Endothelial cell (in vitro differentiated cells): ENCODE results near the gene ALG1. TPM values are rescaled to one million over a fixed set of nuclear protein-coding genes. Genes with fewer than 3 reads are reported as not detected.

Experiments
- DNase-seq: peaks from one replicate; pipeline ENCODE4 v3.0.0; 2021; ENCODE audit warnings: low spot score
- H3K27ac Mint-ChIP-seq: one replicate; pipeline ENCODE4 v1.8.0; 2021; ENCODE audit warnings: mixed read lengths, inconsistent platforms; ENCODE audit not compliant: unreplicated experiment
- H3K27me3 Mint-ChIP-seq: one replicate; pipeline ENCODE4 v1.8.0; 2021; ENCODE audit warnings: mild to moderate bottlenecking, moderate library complexity, mixed read lengths, inconsistent platforms; ENCODE audit not compliant: unreplicated experiment
- H3K36me3 Mint-ChIP-seq: one replicate; pipeline ENCODE4 v1.8.0; 2021; ENCODE audit warnings: mild to moderate bottlenecking, low read depth, mixed read lengths, inconsistent platforms; ENCODE audit not compliant: unreplicated experiment
- H3K4me1 Mint-ChIP-seq: one replicate; pipeline ENCODE4 v1.8.0; 2021; ENCODE audit warnings: mild to moderate bottlenecking, mixed read lengths, inconsistent platforms; ENCODE audit not compliant: unreplicated experiment
- H3K4me3 Mint-ChIP-seq: one replicate; pipeline ENCODE4 v1.8.0; 2021; ENCODE audit warnings: mild to moderate bottlenecking, mixed read lengths, inconsistent platforms; ENCODE audit not compliant: unreplicated experiment
- H3K9me3 Mint-ChIP-seq: one replicate; pipeline ENCODE4 v1.8.0; 2021; ENCODE audit warnings: mixed read lengths, inconsistent platforms; ENCODE audit not compliant: unreplicated experiment
- long read RNA-seq: library from polyadenylated mRNA; unstranded; transcript quantifications from one replicate; pipeline ENCODE4 v2.0.0, GENCODE V29; 2020; ENCODE audit not compliant: unreplicated experiment
- total RNA-seq: library from RNA; stranded (reverse); fragmentation: NEBNext Ultra II Directional; extraction: Animal tissue kit (Norgen Biotek cat#: 25700); gene quantifications from one replicate; pipeline ENCODE4 v1.2.1, GENCODE V29; 2021; ENCODE audit not compliant: unreplicated experiment
- TF ChIP-seq, protein P1 (sequence below): fragments of 200-600 bp; sonication (generic); IDR thresholded peaks from one replicate; pipeline ENCODE4 v1.5.0; 2021; ENCODE audit warnings: antibody characterized with exemption; ENCODE audit not compliant: unreplicated experiment

Gene ALG1
- 21.0 TPM for total RNA-seq
- long read RNA-seq, transcript ALG1-201 (13 exons, 2,132 nt) = major isoform, 34 of 40 reads
- long read RNA-seq, partial matches to known transcripts = 0 of 40 reads
- long read RNA-seq, other reads (novel, unspliced or antisense) = 4 of 40 reads

DNA sequence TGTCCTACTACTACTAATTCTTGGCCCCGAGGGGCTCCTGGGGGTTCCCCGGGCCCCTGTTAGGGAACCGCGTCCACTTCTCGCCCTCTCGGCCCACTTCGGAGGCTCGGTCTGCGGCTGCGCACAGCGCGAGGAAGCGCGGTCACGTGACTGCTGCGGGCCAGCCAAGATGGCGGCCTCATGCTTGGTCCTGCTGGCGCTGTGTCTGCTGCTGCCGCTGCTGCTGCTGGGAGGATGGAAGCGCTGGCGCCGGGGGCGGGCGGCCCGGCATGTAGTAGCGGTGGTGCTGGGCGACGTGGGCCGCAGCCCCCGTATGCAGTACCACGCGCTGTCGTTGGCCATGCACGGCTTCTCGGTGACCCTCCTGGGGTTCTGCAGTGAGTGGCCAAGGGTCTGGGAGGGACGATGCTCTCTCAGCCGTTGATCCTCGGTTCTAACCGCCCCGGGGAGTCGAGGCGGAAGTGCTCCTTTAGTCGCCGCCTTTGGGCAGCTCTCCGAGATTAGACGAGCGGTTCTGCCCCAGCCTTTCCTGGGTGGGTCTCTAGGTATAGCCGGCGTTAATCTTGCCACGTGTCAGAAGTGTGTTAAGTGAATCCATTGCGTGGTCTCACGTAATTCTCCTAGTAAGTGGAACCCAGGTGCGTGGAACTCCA lies at the start of gene ALG1:
Gene ALG1, plus strand, starts transcription at position 163 of the 653 bp plus-strand sequence. Its CDS starts 7 bp downstream, at position 170.
- peak; percentile 88 for DNase-seq
- peak within 1 kb of the TSS; percentile 96 for H3K4me3 Mint-ChIP-seq
- TF ChIP-seq, protein P1, sequence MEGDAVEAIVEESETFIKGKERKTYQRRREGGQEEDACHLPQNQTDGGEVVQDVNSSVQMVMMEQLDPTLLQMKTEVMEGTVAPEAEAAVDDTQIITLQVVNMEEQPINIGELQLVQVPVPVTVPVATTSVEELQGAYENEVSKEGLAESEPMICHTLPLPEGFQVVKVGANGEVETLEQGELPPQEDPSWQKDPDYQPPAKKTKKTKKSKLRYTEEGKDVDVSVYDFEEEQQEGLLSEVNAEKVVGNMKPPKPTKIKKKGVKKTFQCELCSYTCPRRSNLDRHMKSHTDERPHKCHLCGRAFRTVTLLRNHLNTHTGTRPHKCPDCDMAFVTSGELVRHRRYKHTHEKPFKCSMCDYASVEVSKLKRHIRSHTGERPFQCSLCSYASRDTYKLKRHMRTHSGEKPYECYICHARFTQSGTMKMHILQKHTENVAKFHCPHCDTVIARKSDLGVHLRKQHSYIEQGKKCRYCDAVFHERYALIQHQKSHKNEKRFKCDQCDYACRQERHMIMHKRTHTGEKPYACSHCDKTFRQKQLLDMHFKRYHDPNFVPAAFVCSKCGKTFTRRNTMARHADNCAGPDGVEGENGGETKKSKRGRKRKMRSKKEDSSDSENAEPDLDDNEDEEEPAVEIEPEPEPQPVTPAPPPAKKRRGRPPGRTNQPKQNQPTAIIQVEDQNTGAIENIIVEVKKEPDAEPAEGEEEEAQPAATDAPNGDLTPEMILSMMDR = no peak
- H3K4me1 Mint-ChIP-seq = peaks cover 4% of the 10 kb centered on the region
- H3K9me3 Mint-ChIP-seq = no peaks in the 10 kb centered on the region
- peak within 1 kb of the TSS; percentile 88 for H3K27ac Mint-ChIP-seq
- H3K27me3 Mint-ChIP-seq = peaks cover 3% of the 10 kb centered on the region
- peaks cover 15% of the 10 kb centered on the region for H3K36me3 Mint-ChIP-seq

DNA sequence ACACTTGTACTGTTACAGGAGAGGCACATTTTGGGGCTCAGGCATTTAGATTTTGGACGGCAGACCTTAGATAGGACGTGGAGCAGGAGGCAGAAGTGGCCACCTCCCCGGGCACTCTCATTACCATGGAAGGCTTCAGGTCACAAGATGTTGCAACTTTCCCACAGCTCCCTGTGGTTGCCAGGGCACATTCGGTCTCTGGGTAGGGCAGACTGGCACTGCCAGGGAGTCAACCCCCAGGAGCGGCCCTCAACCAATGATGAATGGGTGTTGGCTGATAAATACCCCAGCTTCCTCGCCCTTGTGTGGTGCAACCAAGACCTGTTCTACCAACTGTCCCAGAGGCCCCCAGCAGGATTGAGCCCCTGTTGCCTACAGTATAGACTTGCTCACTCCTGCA lies 49.1 kb upstream of the ALG1 start:
- no peak overlapping the region for H3K4me3 Mint-ChIP-seq
- H3K36me3 Mint-ChIP-seq = peaks cover 2% of the 10 kb centered on the region
- H3K27me3 Mint-ChIP-seq = peaks cover 8% of the 10 kb centered on the region
- TF ChIP-seq, protein P1 = no peak
- no peaks in the 10 kb centered on the region for H3K9me3 Mint-ChIP-seq
- DNase-seq = no peak
- no peaks in the 10 kb centered on the region for H3K4me1 Mint-ChIP-seq
- no peak overlapping the region for H3K27ac Mint-ChIP-seq

DNA sequence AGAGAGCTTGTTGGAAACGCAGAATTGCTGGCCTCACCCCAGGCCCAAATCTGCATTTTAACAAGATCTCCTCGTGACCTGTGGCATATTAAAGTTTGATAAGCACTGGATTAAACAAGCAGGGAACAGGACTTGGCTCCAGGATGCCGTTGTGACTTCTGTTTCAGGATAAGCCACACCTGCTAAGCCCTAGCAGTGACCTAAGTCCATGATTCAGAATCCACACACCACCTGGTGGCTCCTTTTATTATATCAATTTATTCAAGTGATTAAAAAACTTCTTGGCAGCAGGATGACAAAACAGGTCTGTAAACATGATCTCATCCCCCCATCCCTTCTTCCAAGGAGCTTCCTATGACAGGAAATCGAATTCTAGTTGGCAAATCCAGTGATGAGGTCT lies 47.0 kb upstream of the ALG1 start:
- peaks cover 3% of the 10 kb centered on the region for H3K36me3 Mint-ChIP-seq
- H3K27ac Mint-ChIP-seq = no peak overlapping the region
- no peaks in the 10 kb centered on the region for H3K9me3 Mint-ChIP-seq
- TF ChIP-seq, protein P1 = no peak
- DNase-seq = no peak
- no peak overlapping the region for H3K4me3 Mint-ChIP-seq
- peaks cover 8% of the 10 kb centered on the region for H3K27me3 Mint-ChIP-seq
- H3K4me1 Mint-ChIP-seq = no peaks in the 10 kb centered on the region

GRCh38 chr16:5025171-5025632 lies 46.4 kb upstream of the ALG1 start:
- Mint-ChIP-seq H3K9me3 (no peaks in the 10 kb centered on the region), H3K4me1 (no peaks in the 10 kb centered on the region), H3K4me3 (no peak overlapping the region), H3K27me3 (peaks cover 8% of the 10 kb centered on the region), H3K36me3 (peaks cover 3% of the 10 kb centered on the region), H3K27ac (no peak overlapping the region)
- DNase-seq = peak; percentile 55
- TF ChIP-seq, protein P1 = no peak

DNA sequence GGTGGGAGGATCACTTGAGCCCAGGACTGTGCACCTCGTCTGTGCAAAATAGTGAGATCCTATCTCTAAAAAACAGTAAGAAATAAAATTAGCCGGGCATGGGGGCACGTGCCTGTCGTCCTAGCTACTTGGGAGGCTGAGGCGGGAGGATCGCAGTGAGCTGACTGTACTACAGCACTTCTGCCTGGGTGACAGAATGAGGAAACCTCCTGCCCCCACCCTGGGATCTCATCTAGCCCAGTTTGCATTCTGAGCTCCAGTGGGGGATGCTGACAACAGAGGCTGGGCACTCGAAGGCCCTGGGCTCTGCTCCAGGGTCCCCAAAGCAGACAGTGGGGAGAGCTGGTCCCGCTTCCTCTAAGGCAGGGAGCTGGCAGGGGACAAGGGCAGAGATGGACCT lies 45.0 kb upstream of the ALG1 start:
- Mint-ChIP-seq H3K4me1 (no peaks in the 10 kb centered on the region), H3K27ac (no peak overlapping the region), H3K9me3 (no peaks in the 10 kb centered on the region), H3K4me3 (no peak overlapping the region), H3K36me3 (peaks cover 3% of the 10 kb centered on the region), H3K27me3 (peaks cover 8% of the 10 kb centered on the region)
- DNase-seq = no peak
- TF ChIP-seq, protein P1 = no peak
